Small intestine (tissue), 7 donors: ENCODE results near the gene FAM83D. TPM values are rescaled to one million over a fixed set of nuclear protein-coding genes. Genes with fewer than 3 reads are reported as not detected.

Experiments
- DNase-seq, 2 donors: peaks; one replicate each; pipeline versions ENCODE4 v3.0.0 to v3.0.0-alpha.2; 2013
- FAIRE-seq: peaks from 2 replicates; lab custom pipeline; 2012; peaks lifted over from hg19 to GRCh38; lab: Jason Lieb, UNC
- H3K27ac ChIP-seq, 3 donors: one replicate each; pipeline ENCODE4 v1.5.1; 2013; ENCODE audit warnings: low read length in 2 of 3, mild to moderate bottlenecking in 2 of 3, control low read depth in 1 of 3, inconsistent platforms in 1 of 3, low read depth in 1 of 3, moderate library complexity in 1 of 3
- H3K27me3 ChIP-seq, 3 donors: one replicate each; pipeline ENCODE4 v1.6.1; 2013; ENCODE audit warnings: low read length in 3 of 3, inconsistent platforms in 1 of 3; ENCODE audit not compliant: control insufficient read depth in 3 of 3, insufficient read depth in 3 of 3
- H3K36me3 ChIP-seq, 3 donors: one replicate each; pipeline ENCODE4 v1.6.1; 2013; ENCODE audit warnings: low read length in 3 of 3, inconsistent platforms in 1 of 3, low read depth in 1 of 3, mild to moderate bottlenecking in 1 of 3, moderate library complexity in 1 of 3; ENCODE audit not compliant: control insufficient read depth in 3 of 3, insufficient read depth in 2 of 3
- H3K4me1 ChIP-seq, 3 donors: one replicate each; pipeline ENCODE4 v1.6.1; 2013; ENCODE audit warnings: low read length in 2 of 3, inconsistent platforms in 1 of 3, low read depth in 1 of 3, mild to moderate bottlenecking in 1 of 3, moderate library complexity in 1 of 3; ENCODE audit not compliant: control insufficient read depth in 3 of 3, insufficient read depth in 2 of 3
- H3K4me3 ChIP-seq, 3 donors: one replicate each; pipeline ENCODE4 v1.5.1; 2013; ENCODE audit warnings: low read length in 3 of 3, control low read depth in 1 of 3, inconsistent platforms in 1 of 3, low read depth in 1 of 3, mild to moderate bottlenecking in 1 of 3, moderate library complexity in 1 of 3
- H3K9me3 ChIP-seq, 2 donors: one replicate each; pipeline ENCODE4 v1.6.1; 2013; ENCODE audit warnings: low read depth in 1 of 2, low read length in 1 of 2; ENCODE audit not compliant: control insufficient read depth in 2 of 2, insufficient read depth in 1 of 2
- WGBS, 3 donors: extraction: QIAGEN DNeasy Blood & Tissue Kit; methylation state at CpG; one replicate each; pipeline ENCODE4 v1.1.7; 2013; 5-methylcytosine and 5-hydroxymethylcytosine counted together
- polyA plus RNA-seq, 4 donors: library from polyadenylated mRNA; stranded (reverse) in 3 of 4; unstranded in 1 of 4; fragments of 200-250 nt in 3 of 4; fragments of 120-200 nt in 1 of 4; gene quantifications; one replicate each; pipeline versions ENCODE4 v1.2.1 to v1.2.3, GENCODE V29; 2013
- donor health status: healthy with polysubstance abuse.
- donor health status: control.
- donor health status: control.
- donor health status: Bipolar disorder and iron deficiency.
- donor health status: healthy.

FAM83D gene
- polyA plus RNA-seq, 4 donors = 1.1 to 11.6 (median 4.5) TPM

GRCh38 chr20:38883081-38883980 is 42.9 kb upstream of the FAM83D start:
- no peak for FAIRE-seq
- Histone ChIP-seq H3K27me3 (peaks cover 0 to 3% (median 0%) of the 10 kb centered on the region in 3 donors), H3K4me1 (no peaks in the 10 kb centered on the region), H3K36me3 (no peaks in the 10 kb centered on the region), H3K27ac (peak overlapping the region in 2 of 3 donors; percentile 4 to 5), H3K4me3 (no peak overlapping the region), H3K9me3 (no peaks in the 10 kb centered on the region)
- WGBS, 3 donors = 49 to 57% (median 53%) methylated on average over 20 of the region's 20 CpGs
- no peak for DNase-seq

DNA sequence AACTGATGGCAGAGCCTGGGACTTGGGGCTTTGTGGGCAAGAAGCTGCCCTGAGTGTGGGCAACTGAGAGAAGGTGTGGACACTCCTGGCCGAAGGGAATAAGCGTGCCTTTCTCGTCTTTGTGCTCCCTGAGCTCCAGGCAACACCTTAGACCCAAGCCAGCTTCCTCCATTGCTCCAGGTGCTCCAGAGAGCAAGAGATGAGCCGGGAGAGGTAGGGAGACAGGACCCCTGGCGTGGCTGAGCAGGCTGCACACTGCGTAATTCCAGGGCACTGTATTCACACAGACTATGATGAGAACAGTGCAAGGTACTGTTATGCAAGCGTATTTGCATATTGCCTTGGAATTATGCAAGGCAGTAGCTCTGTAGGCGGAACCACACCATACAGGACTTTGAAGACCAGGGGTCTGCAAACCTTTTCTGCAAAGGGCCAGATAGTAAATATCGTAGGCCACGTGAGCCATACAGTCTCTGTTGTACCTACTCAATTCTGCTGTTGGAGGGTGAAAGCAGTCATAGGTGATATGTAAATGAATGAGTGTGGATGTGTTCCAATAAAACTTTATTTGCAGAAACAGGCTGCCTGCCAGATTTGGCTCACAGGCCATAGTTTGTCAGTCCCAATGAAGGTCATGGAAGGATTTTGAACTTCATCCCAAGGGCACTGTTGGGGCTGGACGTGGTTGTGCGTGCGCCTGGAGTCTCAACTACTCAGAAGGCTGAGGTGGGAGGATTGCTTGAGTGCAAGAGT is 42.1 kb upstream of the FAM83D start:
- Histone ChIP-seq H3K27me3 (peaks cover 0 to 3% (median 0%) of the 10 kb centered on the region in 3 donors), H3K36me3 (no peaks in the 10 kb centered on the region), H3K9me3 (no peaks in the 10 kb centered on the region), H3K27ac (no peak overlapping the region), H3K4me1 (no peaks in the 10 kb centered on the region), H3K4me3 (no peak overlapping the region)
- FAIRE-seq (no peak), DNase-seq (no peak)
- WGBS, 3 donors = 85 to 88% (median 86%) methylated on average over 13 of the region's 13 CpGs

DNA sequence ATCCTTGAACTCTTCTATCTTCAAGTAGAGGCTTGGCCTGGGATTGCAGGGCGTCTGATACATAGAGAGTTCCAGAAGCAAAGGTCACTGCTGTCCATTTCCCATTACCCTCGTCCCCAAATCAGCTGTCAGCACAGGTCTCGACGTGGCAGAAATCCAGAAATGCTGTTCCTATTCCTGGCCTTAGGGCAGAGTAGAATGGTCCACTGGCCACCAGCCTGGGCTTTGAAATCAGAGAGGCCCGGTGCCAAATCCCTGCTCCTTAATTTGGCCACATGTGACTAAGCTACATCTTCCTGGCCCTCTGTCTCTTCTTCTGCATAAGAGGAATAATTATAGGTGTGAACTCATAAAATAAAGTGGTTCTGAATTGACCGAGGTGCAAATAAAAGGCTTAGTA is 40.9 kb upstream of the FAM83D start:
- no peak overlapping the region for H3K4me3 ChIP-seq
- 71 to 82% (median 73%) methylated on average over 6 of the region's 6 CpGs for WGBS, 3 donors
- FAIRE-seq (no peak), DNase-seq (no peak)
- H3K27me3 ChIP-seq = peaks cover 0 to 3% (median 0%) of the 10 kb centered on the region in 3 donors
- no peaks in the 10 kb centered on the region for H3K9me3 ChIP-seq
- no peak overlapping the region for H3K27ac ChIP-seq
- no peaks in the 10 kb centered on the region for H3K36me3 ChIP-seq
- no peaks in the 10 kb centered on the region for H3K4me1 ChIP-seq

DNA sequence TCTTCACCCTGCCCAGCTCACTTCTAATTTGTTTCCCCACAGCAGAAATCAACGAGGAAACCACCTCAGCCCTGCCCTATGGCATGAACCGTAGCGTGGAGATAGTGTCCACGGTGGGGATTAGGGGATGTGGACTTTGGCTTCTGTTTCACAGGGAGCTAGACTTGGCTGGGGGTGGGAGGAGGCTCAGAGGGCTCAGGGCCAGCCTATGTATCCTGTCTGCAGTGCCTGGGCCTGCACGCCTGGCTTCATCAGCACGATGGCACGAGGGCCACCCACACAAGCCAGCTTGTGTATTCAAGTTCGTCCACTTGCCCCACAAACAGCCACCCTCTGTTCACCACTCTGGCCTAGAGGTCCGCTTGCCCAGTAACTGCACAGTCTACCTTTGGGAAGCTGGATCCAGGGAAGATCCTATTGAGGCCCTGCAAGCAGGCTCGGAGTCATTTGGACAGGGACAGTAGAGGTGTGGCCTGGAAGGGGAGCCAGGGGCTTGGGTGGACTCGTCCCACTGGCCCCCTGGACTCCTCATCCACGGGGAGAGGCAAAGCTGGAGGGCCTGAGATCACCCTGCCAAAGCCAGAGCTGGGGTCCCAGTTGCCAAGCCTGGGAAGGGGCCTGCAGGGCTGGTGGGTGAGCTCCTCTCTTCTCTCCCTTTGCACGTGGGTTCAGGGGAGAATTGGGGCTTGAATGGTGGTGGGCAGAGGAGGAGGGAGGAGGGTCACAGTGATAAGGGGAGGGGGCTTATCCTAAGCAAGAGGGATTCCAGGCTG is 38.0 kb upstream of the FAM83D start:
- DNase-seq = no peak
- no peaks in the 10 kb centered on the region for H3K36me3 ChIP-seq
- FAIRE-seq = no peak
- no peaks in the 10 kb centered on the region for H3K4me1 ChIP-seq
- WGBS, 3 donors = 48 to 65% (median 64%) methylated on average over 12 to 13 of the region's 13 CpGs
- no peaks in the 10 kb centered on the region for H3K9me3 ChIP-seq
- H3K27me3 ChIP-seq = peaks cover 0 to under 1% (median 0%) of the 10 kb centered on the region in 3 donors
- no peak overlapping the region for H3K27ac ChIP-seq
- H3K4me3 ChIP-seq = no peak overlapping the region

DNA sequence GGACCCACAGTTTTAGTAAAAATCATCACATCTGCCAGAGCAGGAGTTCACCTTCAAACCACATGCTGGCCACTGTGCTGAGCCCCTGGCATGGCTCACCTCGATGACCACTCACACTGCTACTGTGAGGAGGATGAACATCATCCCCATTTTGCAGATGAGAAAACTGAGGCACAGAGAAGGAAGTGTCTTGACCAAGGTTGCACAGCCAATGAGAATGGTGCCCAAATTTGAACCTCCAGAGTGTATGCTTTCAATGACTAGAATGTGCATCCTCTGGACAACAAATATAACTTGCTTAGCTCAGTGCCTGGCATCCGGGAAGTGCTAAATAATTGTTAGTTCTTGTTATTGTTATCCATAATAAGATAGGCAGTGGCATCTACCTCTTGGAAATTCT is 37.2 kb upstream of the FAM83D start:
- H3K36me3 ChIP-seq = no peaks in the 10 kb centered on the region
- WGBS, 3 donors = 47 to 81% (median 64%) methylated on average over 2 of the region's 2 CpGs
- no peak for FAIRE-seq

GRCh38 chr20:38889792-38890496 is 36.3 kb upstream of the FAM83D start:
- no peak for DNase-seq
- WGBS, 3 donors = 50 to 62% (median 52%) methylated on average over 13 of the region's 13 CpGs
- no peaks in the 10 kb centered on the region for H3K9me3 ChIP-seq
- H3K4me3 ChIP-seq = no peak overlapping the region
- peaks cover 0 to 3% (median 0%) of the 10 kb centered on the region in 3 donors for H3K27me3 ChIP-seq
- H3K4me1 ChIP-seq = no peaks in the 10 kb centered on the region
- FAIRE-seq = no peak
- no peaks in the 10 kb centered on the region for H3K36me3 ChIP-seq
- no peak overlapping the region for H3K27ac ChIP-seq

More for the DNA sequence above, 37.2 kb upstream of the FAM83D start:
- no peaks in the 10 kb centered on the region for H3K9me3 ChIP-seq
- no peak overlapping the region for H3K4me3 ChIP-seq
- H3K27me3 ChIP-seq = peaks cover 0 to 3% (median 0%) of the 10 kb centered on the region in 3 donors
- DNase-seq = no peak
- H3K27ac ChIP-seq = no peak overlapping the region
- H3K4me1 ChIP-seq = no peaks in the 10 kb centered on the region

GRCh38 chr20:38890497-38890818 is 35.8 kb upstream of the FAM83D start:
- Histone ChIP-seq H3K9me3 (no peaks in the 10 kb centered on the region), H3K36me3 (no peaks in the 10 kb centered on the region), H3K27me3 (peaks cover 0 to 3% (median 0%) of the 10 kb centered on the region in 3 donors), H3K27ac (no peak overlapping the region), H3K4me1 (no peaks in the 10 kb centered on the region), H3K4me3 (no peak overlapping the region)
- FAIRE-seq (no peak), DNase-seq (no peak)
- WGBS, 3 donors = 61 to 65% (median 64%) methylated on average over 3 of the region's 3 CpGs
